Measurements from ENCODE around the gene ERRFI1.
"Not testable (repeated sequence)": the region's sequence is repeated elsewhere in the genome, so short reads cannot be mapped to it uniquely, and the experiment has no call there.

Gene ERRFI1

GRCh38 chr1:8026153-8026975 is at the start of gene ERRFI1:
TSS of gene ERRFI1 (minus strand) at chr1:8026309. CDS start at chr1:8015619, 10,690 bp downstream.
- peak; percentile 97 for ATAC-seq

- ATAC-seq: no peak
Observed at GRCh38 chr1:8075511-8076051, 49.5 kb upstream of the ERRFI1 start.

DNA sequence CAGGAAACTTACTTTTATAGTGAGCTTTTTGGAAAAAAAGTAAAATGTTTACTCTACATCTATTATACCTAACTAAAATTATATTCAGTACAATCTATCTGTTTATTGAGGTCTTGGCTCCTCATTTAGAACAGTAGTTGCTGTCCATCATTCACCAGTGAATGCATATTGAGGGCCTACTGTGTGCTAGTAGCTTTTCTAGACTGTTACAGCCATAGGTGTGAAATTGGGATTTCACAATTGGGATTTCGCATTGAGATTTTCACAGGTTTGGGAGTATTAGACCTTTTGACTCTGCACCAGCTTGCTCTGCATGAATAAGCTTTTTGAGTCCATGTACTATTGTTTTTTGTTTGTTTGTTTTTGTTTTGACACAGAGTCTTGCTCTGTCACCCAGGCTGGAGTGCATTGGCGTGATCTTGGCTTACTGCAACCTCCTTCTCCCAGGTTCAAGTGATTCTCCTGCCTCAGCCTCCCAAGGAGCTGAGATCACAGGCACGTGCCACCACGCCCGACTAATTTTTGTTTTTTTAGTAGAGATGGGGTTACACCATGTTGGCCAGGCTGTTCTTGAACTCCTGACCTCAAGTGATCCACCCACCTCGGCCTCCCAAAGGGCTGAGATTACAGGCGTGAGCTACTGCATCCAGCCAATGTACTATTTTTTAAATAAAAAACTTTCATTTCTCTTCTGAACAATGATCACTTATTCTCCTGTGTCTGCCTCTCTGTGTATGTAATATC is 47.2 kb upstream of the ERRFI1 start:
- no peak for ATAC-seq

GRCh38 chr1:8070381-8070811 is 44.3 kb upstream of the ERRFI1 start:
- no peak for ATAC-seq

- ATAC-seq: not testable (repeated sequence)
Observed at GRCh38 chr1:8069614-8070320, 43.7 kb upstream of the ERRFI1 start.

- ATAC-seq: no peak
Observed at GRCh38 chr1:8065369-8065768, 39.3 kb upstream of the ERRFI1 start.

GRCh38 chr1:8063298-8064036 is 37.4 kb upstream of the ERRFI1 start:
- ATAC-seq: no peak

DNA sequence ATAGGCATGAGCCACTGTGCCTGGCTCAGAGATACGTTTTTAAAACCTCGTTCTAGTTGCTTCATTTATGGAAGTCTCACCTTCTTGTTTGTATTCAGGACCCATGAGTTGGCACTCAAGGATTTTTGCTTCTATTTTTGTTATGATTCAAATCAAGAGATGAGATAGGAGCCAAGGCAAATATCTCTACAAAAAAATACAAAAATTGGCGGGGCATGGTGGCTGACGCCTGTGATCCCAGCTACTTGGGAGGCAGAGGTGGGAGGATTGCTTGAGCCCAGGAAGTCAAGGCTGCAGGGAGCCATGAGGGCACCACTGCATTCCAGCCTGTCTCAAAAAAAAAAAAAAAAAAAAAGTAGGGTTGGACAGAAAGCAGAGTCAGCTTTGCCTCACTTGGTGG is 36.8 kb upstream of the ERRFI1 start:
- no peak for ATAC-seq

GRCh38 chr1:8061673-8062386 is 35.7 kb upstream of the ERRFI1 start:
- no peak for ATAC-seq

GRCh38 chr1:8061210-8061609 is 35.1 kb upstream of the ERRFI1 start:
- no peak for ATAC-seq

- no peak for ATAC-seq
Observed at GRCh38 chr1:8059161-8059622, 33.1 kb upstream of the ERRFI1 start.

DNA sequence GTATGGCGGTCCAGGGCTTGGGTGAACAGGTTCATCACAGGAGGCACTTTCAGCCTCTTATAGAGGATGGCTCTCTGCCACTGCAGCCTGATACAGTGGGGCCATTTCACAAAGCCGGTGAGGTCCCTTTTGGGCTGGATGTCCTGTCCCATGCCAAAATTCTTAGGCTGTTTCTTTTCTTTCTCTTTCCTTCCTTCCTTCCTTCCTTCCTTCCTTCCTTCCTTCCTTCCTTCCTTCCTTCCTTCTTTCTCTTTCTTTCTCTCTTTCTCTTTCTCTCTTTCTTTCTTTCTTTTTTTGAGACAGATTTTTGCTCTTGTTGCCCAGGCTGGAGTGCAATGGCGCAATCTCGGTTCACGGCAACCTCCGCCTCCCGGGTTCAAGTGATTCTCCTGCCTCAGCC is 31.7 kb upstream of the ERRFI1 start:
- not testable (repeated sequence) for ATAC-seq

DNA sequence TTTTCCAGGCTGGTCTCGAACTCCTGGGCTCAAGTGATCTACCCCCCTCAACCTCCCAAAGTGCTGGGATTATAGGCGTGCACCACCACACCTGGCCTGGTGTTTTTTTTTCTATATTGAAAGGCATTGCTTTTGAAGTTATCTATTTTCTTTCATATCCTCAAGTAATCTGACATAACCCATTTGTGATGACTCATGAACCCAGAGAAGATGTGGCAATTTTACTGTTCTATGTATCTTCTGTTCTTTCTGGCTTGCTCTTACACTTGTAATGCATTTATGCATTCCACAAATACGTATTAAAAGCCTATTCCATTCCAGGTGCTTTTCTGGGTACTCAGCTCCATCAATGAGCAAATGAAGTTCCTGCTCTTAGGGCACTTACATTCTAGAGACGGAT is 29.9 kb upstream of the ERRFI1 start:
- no peak for ATAC-seq

- ATAC-seq: no peak
Observed at GRCh38 chr1:8053878-8054567, 27.9 kb upstream of the ERRFI1 start.

- no peak for ATAC-seq
Observed at GRCh38 chr1:8051650-8052049, 25.5 kb upstream of the ERRFI1 start.

- ATAC-seq: not testable (repeated sequence)
Observed at GRCh38 chr1:8049229-8049628, 23.1 kb upstream of the ERRFI1 start.

GRCh38 chr1:8047686-8048445 is 21.8 kb upstream of the ERRFI1 start:
- ATAC-seq: no peak

- ATAC-seq: no peak
Observed at GRCh38 chr1:8047112-8047511, 21.0 kb upstream of the ERRFI1 start.

- no peak for ATAC-seq
Observed at GRCh38 chr1:8046391-8046790, 20.3 kb upstream of the ERRFI1 start.

DNA sequence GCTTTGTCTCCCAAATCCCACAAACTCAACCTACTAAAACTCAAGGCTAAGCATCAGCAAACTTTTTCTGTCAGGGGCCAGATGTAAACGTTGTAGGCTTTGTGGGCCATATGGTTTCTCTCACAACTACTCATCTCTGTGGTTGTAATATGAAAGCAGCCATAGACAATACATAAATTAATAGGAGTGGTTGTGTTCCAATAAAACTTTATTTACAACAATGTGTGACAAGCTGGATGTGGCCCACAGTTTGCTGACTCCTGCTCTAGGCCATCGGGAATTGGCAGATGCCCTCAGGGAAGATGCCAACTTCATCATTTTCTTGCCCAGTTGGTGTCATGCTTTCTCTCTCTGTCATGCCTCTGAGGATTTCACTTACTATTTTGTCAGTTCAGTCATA is 17.5 kb upstream of the ERRFI1 start:
- ATAC-seq: no peak
